Colonic mucosa (tissue), 4 donors: ENCODE measurements around the gene HAGH. TPM values are rescaled to one million over a fixed set of nuclear protein-coding genes. Genes with fewer than 3 reads are reported as not detected.

Experiments used
- DNase-seq: peaks from one replicate; pipeline ENCODE4 v3.0.0-alpha.2; 2020
- H3K27ac ChIP-seq: fragments of 200-600 bp; one replicate; pipeline ENCODE4 v1.8.0; 2021
- H3K27me3 ChIP-seq: fragments of 200-600 bp; one replicate; pipeline ENCODE4 v1.8.0; 2021
- H3K36me3 ChIP-seq: fragments of 200-600 bp; one replicate; pipeline ENCODE4 v1.8.0; 2021
- H3K4me1 ChIP-seq: fragments of 200-600 bp; one replicate; pipeline ENCODE4 v1.8.0; 2021; ENCODE audit warnings: mild to moderate bottlenecking
- H3K4me3 ChIP-seq: fragments of 200-600 bp; one replicate; pipeline ENCODE4 v1.8.0; 2021
- H3K9ac ChIP-seq, 2 donors: one replicate each; pipeline ENCODE4 v1.7.0; 2013; ENCODE audit warnings: control low read depth in 2 of 2, low read depth in 2 of 2, low read length in 2 of 2
- H3K9me3 ChIP-seq: fragments of 200-600 bp; one replicate; pipeline ENCODE4 v1.8.0; 2021
- intact Hi-C: fragments of 100-400 bp; cut with DNase I; formaldehyde crosslinking; loops from one replicate; pipeline ENCODE4 v1.14.1; 2022
- total RNA-seq, 2 donors: library from RNA; stranded (reverse); fragmentation: NEBNext Ultra II Directional in 1 of 2; extraction: Animal tissue kit (Norgen Biotek cat#: 25700) in 1 of 2; gene quantifications; one replicate each; pipeline ENCODE4 v1.2.1, GENCODE V29; 2021
- TF ChIP-seq, protein P1 (sequence below): fragments of 200-600 bp; IDR thresholded peaks from one replicate; pipeline ENCODE4 v1.8.0; 2022; ENCODE audit warnings: antibody characterized with exemption, mild to moderate bottlenecking
- donor health status: healthy.
- donor health status: DM: no; HTN: no; CAD: no.
- donor health status: DM: no; HTN: no; CAD: no.

HAGH gene
- total RNA-seq, 2 donors from 2014 or later = 61.9 to 64.7 TPM

- H3K4me3 ChIP-seq = peak within 1 kb of the TSS; percentile 96
- H3K9me3 ChIP-seq = no peaks in the 10 kb centered on the region
- no peaks in the 10 kb centered on the region for H3K27me3 ChIP-seq
- H3K36me3 ChIP-seq = no peaks in the 10 kb centered on the region
- TF ChIP-seq, protein P1, sequence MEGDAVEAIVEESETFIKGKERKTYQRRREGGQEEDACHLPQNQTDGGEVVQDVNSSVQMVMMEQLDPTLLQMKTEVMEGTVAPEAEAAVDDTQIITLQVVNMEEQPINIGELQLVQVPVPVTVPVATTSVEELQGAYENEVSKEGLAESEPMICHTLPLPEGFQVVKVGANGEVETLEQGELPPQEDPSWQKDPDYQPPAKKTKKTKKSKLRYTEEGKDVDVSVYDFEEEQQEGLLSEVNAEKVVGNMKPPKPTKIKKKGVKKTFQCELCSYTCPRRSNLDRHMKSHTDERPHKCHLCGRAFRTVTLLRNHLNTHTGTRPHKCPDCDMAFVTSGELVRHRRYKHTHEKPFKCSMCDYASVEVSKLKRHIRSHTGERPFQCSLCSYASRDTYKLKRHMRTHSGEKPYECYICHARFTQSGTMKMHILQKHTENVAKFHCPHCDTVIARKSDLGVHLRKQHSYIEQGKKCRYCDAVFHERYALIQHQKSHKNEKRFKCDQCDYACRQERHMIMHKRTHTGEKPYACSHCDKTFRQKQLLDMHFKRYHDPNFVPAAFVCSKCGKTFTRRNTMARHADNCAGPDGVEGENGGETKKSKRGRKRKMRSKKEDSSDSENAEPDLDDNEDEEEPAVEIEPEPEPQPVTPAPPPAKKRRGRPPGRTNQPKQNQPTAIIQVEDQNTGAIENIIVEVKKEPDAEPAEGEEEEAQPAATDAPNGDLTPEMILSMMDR = no peak
- H3K4me1 ChIP-seq = peaks cover 13% of the 10 kb centered on the region
- peak within 1 kb of the TSS; percentile 88 for H3K27ac ChIP-seq
- peak within 1 kb of the TSS; percentile 82 to 89 for H3K9ac ChIP-seq
- DNase-seq = peak; percentile 100
- intact Hi-C loops = no loop called here
Observed at GRCh38 chr16:1782408-1783264, 44.0 kb downstream of the HAGH start, which contains the start of the genes NUBP2 and SPSB3. Gene NUBP2 (plus strand): TSS chr16:1782960. CDS start chr16:1783021, 61 bp downstream. Gene SPSB3 (minus strand): TSS chr16:1782571. CDS start chr16:1781483, 1,088 bp downstream.

GRCh38 chr16:1781758-1782407 lies 44.7 kb downstream of the HAGH start:
- Histone ChIP-seq H3K9ac (peak overlapping the region; percentile 68 to 74), H3K4me1 (peaks cover 13% of the 10 kb centered on the region), H3K27me3 (no peaks in the 10 kb centered on the region), H3K4me3 (peak overlapping the region; percentile 96), H3K27ac (peak overlapping the region; percentile 88), H3K9me3 (no peaks in the 10 kb centered on the region), H3K36me3 (no peaks in the 10 kb centered on the region)
- intact Hi-C loops = no loop called here
- peak; percentile 45 for DNase-seq
- TF ChIP-seq, protein P1 = no peak

DNA sequence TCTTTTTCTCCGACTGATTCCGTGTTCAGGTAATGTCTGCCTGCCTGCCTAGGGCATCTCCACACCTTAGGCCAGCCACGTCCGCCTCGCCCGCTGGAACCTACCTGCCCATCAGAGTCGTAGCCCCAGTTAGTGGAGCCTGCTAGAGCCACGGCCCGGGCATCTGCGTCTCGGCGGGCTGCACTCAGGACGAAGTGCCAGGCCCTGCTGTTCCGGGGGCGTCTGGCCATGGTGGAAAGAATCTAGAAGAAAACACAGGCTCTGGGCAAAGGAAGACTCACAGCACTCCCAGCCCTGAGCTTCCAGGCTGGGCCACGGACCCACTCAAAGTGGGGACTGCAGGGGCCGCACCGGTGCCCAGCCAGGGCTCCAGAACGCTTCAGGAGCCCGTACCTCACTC lies 45.4 kb downstream of the HAGH start:
- H3K36me3 ChIP-seq = no peaks in the 10 kb centered on the region
- DNase-seq = no peak
- H3K4me1 ChIP-seq = peaks cover 13% of the 10 kb centered on the region

GRCh38 chr16:1780677-1781072 lies 46.0 kb downstream of the HAGH start:
- Histone ChIP-seq H3K9ac (peak overlapping the region in 1 of 2 donors; percentile 74), H3K4me3 (no peak overlapping the region), H3K36me3 (no peaks in the 10 kb centered on the region), H3K27ac (no peak overlapping the region), H3K4me1 (peaks cover 13% of the 10 kb centered on the region), H3K9me3 (no peaks in the 10 kb centered on the region), H3K27me3 (no peaks in the 10 kb centered on the region)
- DNase-seq = no peak
- TF ChIP-seq, protein P1 = no peak
- intact Hi-C loops = no loop called here

More for the DNA sequence above, 45.4 kb downstream of the HAGH start:
- TF ChIP-seq, protein P1 = no peak
- intact Hi-C loops = no loop called here
- H3K4me3 ChIP-seq = peak overlapping the region; percentile 96
- H3K27ac ChIP-seq = peak overlapping the region; percentile 88
- no peaks in the 10 kb centered on the region for H3K27me3 ChIP-seq
- H3K9me3 ChIP-seq = no peaks in the 10 kb centered on the region
- peak overlapping the region; percentile 68 to 74 for H3K9ac ChIP-seq

DNA sequence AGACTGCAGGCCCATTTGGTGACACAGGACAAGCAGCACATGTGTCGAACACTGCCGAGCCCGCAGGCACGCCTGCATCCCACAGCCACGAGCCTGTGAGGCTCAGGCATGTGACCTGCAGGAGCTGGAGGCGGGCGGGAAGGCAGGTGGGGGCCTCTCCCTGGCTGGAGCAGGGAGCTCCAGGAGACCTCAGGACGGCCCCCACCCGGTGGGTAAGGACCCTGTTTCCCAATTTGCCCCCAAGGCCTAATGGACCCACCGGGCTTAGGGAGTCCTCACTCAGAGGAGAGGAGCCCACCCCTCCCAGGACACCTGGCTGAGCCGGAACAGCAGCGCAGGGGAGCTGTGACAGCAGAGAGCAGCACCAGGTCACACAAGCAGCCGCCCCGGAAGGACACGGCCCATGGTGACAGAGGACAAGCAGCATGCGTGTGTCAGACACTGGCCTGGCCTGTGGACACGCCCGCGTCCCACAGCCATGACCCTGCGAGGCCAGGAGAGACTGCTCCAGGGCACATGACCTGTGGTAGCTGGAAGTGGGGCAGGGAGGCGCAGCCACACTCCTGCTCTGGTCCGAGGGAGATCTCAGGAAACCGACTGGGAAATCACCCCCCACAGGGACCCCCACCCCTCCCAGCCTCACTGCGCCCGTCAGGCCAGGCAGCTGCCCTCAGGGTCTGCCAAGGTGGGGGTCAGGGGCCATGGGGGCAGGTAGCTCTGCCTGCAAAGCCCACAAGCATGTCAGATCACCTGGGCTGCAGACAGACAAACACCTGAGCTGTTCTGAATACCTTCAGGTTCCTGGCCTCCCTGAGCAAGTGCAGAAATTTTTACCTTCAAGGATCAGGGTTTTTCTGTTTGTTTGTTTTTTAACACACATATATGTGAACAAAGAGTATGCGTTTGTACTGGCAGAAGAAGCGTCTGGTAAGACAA lies 46.6 kb downstream of the HAGH start:
- H3K4me1 ChIP-seq = peaks cover 13% of the 10 kb centered on the region
- no peak for DNase-seq
- intact Hi-C loops = no loop called here
- no peaks in the 10 kb centered on the region for H3K36me3 ChIP-seq
- H3K4me3 ChIP-seq = no peak overlapping the region
- no peak overlapping the region for H3K27ac ChIP-seq
- H3K9ac ChIP-seq = no peak overlapping the region
- H3K9me3 ChIP-seq = no peaks in the 10 kb centered on the region
- H3K27me3 ChIP-seq = no peaks in the 10 kb centered on the region
- TF ChIP-seq, protein P1 = no peak
